SK-N-MC (cell line): Measurements from ENCODE around the gene ZDHHC20.

Source experiments
- DNase-seq: peaks from one replicate; pipeline ENCODE4 v3.0.0-alpha.2; 2011; ENCODE audit warnings: low read depth, low spot score
- H3K27ac ChIP-seq: fragments of 200-600 bp; sonication (generic); 2 replicates; pipeline ENCODE4 v1.5.1; 2016; ENCODE audit warnings: mixed run types
- H3K36me3 ChIP-seq: fragments of 200-600 bp; sonication (generic); 2 replicates; pipeline ENCODE4 v1.6.1; 2017; ENCODE audit warnings: antibody characterized with exemption, low read length, mixed read lengths; ENCODE audit not compliant: insufficient read depth
- H3K4me3 ChIP-seq: fragments of 200-600 bp; sonication (generic); 2 replicates; pipeline ENCODE4 v1.5.1; 2016
- H3K9ac ChIP-seq: fragments of 200-600 bp; sonication (generic); 2 replicates; pipeline ENCODE4 v1.8.0; 2017; ENCODE audit warnings: mixed run types, mixed read lengths; ENCODE audit not compliant: insufficient read length
- H3K9me3 ChIP-seq: fragments of 200-600 bp; sonication (generic); 2 replicates; pipeline ENCODE4 v1.6.1; 2017; ENCODE audit warnings: low read depth, mild to moderate bottlenecking, antibody characterized with exemption, low read length, moderate library complexity, mixed read lengths
- EZH2 ChIP-seq: fragments of 200-600 bp; sonication (generic); IDR thresholded peaks from one replicate; pipeline ENCODE4 v1.6.1; 2017; ENCODE audit warnings: antibody characterized with exemption
- FOXP2 ChIP-seq: optimal IDR thresholded peaks from 2 replicates; pipeline ENCODE3; 2011; ENCODE audit warnings: mild to moderate bottlenecking, moderate library complexity; ENCODE audit not compliant: insufficient read depth; ENCODE audit errors: extremely low read length, control extremely low read depth
- POLR2AphosphoS5 ChIP-seq: IDR thresholded peaks from 2 replicates; pipeline ENCODE4 v1.6.1; 2012; ENCODE audit warnings: mild to moderate bottlenecking, low read depth, low read length, borderline replicate concordance

ZDHHC20 gene

GRCh38 chr13:21475115-21475514 lies 16.0 kb upstream of the ZDHHC20 start:
- Histone ChIP-seq H3K9ac (no peak overlapping the region), H3K9me3 (peaks cover 5% of the 10 kb centered on the region; the same call in 1 of the 2 replicates), H3K36me3 (no peaks in the 10 kb centered on the region), H3K4me3 (no peak overlapping the region), H3K27ac (no peak overlapping the region)
- TF ChIP-seq FOXP2 (no peak), POLR2AphosphoS5 (no peak), EZH2 (no peak)
- no peak for DNase-seq

DNA sequence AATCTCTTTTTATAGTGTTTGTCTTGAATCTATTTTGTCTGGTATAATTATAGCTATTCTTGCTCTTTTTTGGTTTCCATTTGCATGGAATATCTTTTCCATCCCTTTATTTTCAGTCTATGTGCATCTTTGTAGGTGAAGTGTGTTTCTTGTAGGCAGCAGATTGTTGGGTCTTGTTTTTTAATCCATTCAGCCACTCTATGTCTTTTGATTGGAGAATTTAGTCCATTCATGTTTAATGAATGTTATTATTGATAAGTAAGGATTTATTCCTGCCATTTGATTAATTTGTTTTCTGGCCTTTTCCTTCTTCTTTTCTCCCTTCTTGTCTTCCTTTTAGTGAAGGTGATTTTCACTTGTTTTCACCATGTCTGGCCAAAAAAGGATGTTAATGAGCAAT lies 11.7 kb upstream of the ZDHHC20 start:
- peaks cover 5% of the 10 kb centered on the region; the same call in 1 of the 2 replicates for H3K9me3 ChIP-seq
- no peak overlapping the region for H3K9ac ChIP-seq
- no peak for DNase-seq
- no peak overlapping the region for H3K4me3 ChIP-seq
- no peak for TF ChIP-seq EZH2
- TF ChIP-seq POLR2AphosphoS5, result no peak
- no peak for TF ChIP-seq FOXP2
- H3K36me3 ChIP-seq, result no peaks in the 10 kb centered on the region
- H3K27ac ChIP-seq, result no peak overlapping the region

- H3K9me3 ChIP-seq, result peaks cover 2% of the 10 kb centered on the region; the same call in 1 of the 2 replicates
- H3K36me3 ChIP-seq, result no peaks in the 10 kb centered on the region
- H3K9ac ChIP-seq, result no peak overlapping the region
- no peak overlapping the region for H3K27ac ChIP-seq
- DNase-seq, result no peak
- no peak overlapping the region for H3K4me3 ChIP-seq
- TF ChIP-seq POLR2AphosphoS5, result no peak
- TF ChIP-seq FOXP2, result no peak
- no peak for TF ChIP-seq EZH2
Observed at GRCh38 chr13:21466527-21466926, 7.4 kb upstream of the ZDHHC20 start.

DNA sequence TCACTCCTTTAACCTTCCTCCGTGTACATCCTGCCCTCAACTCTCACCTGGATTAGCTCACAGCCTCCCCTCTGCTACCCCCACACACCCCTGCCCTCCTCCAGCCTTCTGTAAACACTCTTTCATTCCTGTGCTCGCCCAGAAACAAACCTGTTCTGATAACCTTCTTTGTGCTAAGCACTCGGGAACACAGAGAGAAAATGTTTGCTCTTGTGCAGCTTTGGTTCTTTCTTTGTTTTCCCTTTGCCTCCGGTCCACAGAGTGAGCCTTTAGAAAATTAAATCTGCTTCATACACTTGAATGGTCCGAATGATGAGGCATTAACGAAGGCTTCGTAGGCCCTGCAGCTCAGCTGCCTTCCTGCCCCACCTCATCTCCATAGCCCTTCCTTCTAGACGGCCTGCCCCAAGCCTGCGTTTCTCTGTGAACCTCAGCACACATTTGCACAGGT lies 6.6 kb upstream of the ZDHHC20 start:
- TF ChIP-seq FOXP2 (no peak), EZH2 (no peak), POLR2AphosphoS5 (no peak)
- Histone ChIP-seq H3K36me3 (no peaks in the 10 kb centered on the region), H3K9ac (no peak overlapping the region), H3K4me3 (no peak overlapping the region), H3K9me3 (no peaks in the 10 kb centered on the region; the same call in 1 of the 2 replicates), H3K27ac (no peak overlapping the region)
- DNase-seq, result no peak

GRCh38 chr13:21463424-21463823 lies 4.3 kb upstream of the ZDHHC20 start:
- Histone ChIP-seq H3K9ac (no peak overlapping the region), H3K27ac (no peak overlapping the region), H3K9me3 (no peaks in the 10 kb centered on the region), H3K36me3 (no peaks in the 10 kb centered on the region), H3K4me3 (no peak overlapping the region)
- TF ChIP-seq POLR2AphosphoS5 (no peak), EZH2 (no peak), FOXP2 (no peak)
- DNase-seq, result no peak

DNA sequence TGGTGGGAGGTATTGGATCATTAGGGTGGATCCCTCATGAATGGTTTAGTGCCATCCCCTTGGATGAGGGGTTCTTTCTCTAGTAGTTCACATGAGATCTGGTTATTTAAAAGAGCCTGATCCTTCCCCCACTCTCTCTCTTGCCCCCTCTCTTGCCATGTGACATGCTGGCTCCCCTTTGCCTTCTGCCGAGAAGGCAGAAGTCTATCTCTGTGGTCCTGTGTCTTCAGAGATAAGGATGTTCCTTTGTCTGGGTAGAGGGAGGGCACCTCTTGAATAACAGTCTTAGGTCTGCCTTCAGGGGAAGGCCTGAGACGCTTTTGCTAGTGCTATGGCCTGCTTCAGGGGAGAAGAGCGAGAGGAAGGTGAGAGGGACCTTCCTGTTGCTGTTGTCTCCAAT lies 2.0 kb upstream of the ZDHHC20 start:
- Histone ChIP-seq H3K9ac (no peak overlapping the region), H3K36me3 (no peaks in the 10 kb centered on the region), H3K9me3 (no peaks in the 10 kb centered on the region), H3K27ac (no peak overlapping the region), H3K4me3 (no peak overlapping the region)
- DNase-seq, result no peak
- no peak for TF ChIP-seq EZH2
- TF ChIP-seq FOXP2, result no peak

- DNase-seq, result no peak
- no peaks in the 10 kb centered on the region for H3K36me3 ChIP-seq
- peak overlapping the region; percentile 87 for H3K9ac ChIP-seq
- peaks cover 3% of the 10 kb centered on the region; the same call in 1 of the 2 replicates for H3K9me3 ChIP-seq
- H3K4me3 ChIP-seq, result peak overlapping the region; percentile 86
- peak overlapping the region; percentile 65; the same call in 1 of the 2 replicates for H3K27ac ChIP-seq
- no peak for TF ChIP-seq POLR2AphosphoS5
Observed at GRCh38 chr13:21458451-21458812, 671 bp downstream of the ZDHHC20 start.

DNA sequence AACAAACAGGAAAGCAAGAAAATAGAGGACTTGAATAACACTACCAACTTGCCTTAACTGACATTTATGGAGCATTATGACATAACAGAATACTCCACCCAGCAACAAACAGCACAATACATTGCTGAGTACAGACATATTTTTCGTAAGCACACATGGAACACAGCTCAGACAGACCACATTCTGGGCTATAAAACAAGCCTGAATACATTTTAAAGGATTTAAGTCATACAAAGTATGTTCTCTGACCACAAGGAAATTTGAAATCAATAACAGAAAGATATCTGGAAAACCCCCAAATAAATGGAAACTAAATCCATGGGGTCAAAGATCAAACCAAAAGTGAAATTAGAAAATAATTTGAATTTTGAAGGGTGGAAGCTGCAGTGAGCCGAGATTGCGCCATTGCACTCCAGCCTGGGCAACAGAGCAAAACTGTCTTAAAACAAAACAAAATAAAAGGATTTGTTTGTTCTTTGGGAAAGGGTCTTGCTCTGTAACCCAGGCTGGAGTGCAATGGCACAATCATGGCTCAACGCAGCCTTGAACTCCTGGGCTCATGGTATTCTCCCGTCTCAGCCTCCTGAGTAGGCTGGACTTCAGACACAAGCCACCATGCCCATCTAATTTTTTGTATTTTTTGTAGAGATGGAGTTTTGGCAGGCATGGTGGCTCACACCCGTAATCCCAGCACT lies 5.6 kb downstream of the ZDHHC20 start:
- DNase-seq, result peak; percentile 22
- TF ChIP-seq FOXP2, result no peak
- TF ChIP-seq EZH2, result no peak
- no peak for TF ChIP-seq POLR2AphosphoS5
- H3K27ac ChIP-seq, result peak overlapping the region; percentile 58; the same call in 1 of the 2 replicates
- peaks cover 3% of the 10 kb centered on the region; the same call in 1 of the 2 replicates for H3K9me3 ChIP-seq
- H3K4me3 ChIP-seq, result peak overlapping the region; percentile 24
- no peak overlapping the region for H3K9ac ChIP-seq
- no peaks in the 10 kb centered on the region for H3K36me3 ChIP-seq

DNA sequence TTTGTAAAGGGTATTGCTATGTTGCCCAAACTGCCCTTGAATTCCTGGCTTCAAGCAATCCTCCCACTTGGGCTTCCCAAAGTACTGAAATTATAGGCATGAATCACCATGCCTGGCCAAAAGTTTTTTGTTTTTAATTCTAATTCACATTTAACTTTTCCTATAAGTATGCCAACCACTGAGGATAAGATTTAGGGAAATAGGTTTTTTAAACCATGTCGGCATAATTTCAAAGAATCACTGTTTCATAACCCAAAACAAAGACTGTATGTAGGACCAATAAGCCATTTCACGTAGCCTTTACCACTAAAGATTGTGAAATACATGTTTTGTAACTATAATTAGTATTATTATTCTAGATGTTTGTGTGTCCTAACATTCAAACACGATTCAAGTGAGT lies 8.2 kb downstream of the ZDHHC20 start:
- no peak overlapping the region for H3K27ac ChIP-seq
- no peak for DNase-seq

More for the DNA sequence above, 8.2 kb downstream of the ZDHHC20 start:
- Histone ChIP-seq H3K9me3 (peaks cover 3% of the 10 kb centered on the region; the same call in 1 of the 2 replicates), H3K4me3 (no peak overlapping the region), H3K36me3 (no peaks in the 10 kb centered on the region), H3K9ac (no peak overlapping the region)
- TF ChIP-seq EZH2, result no peak
- TF ChIP-seq POLR2AphosphoS5, result no peak
- no peak for TF ChIP-seq FOXP2
